K562 (cell line): ENCODE data around the gene SEPTIN14. TPM values are rescaled to one million over a fixed set of nuclear protein-coding genes. Genes with fewer than 3 reads are reported as not detected.

Source experiments
- ATAC-seq: fragments of 200-7000 bp; cut with Tn5 transposase; 3 replicates; pipeline ENCODE4 v1.9.1; 2020; ENCODE audit warnings: moderate library complexity
- BruUV-seq: library from RNA; stranded (reverse); fragments of 400-500 nt; replicated peaks from 2 replicates; lab custom pipeline; 2021; lab: Mats Ljungman, UMichigan
- CTCF ChIA-PET: fragments of 300-600 bp; formaldehyde crosslinking; extraction: SDS; loops from one replicate; lab custom pipeline; 2021; ENCODE audit warnings: low intra/inter-chr PET ratio; lab: Yijun Ruan, JAX
- POLR2A ChIA-PET: fragments of 300-600, 350-650 bp; sonication (Branson Sonifier 250); formaldehyde crosslinking; extraction: SDS; loops from one replicate; lab custom pipeline; 2021; ENCODE audit warnings: antibody characterized with exemption, inconsistent platforms; lab: Yijun Ruan, JAX
- DNase-seq, 4 experiments: peaks; one replicate each; pipeline versions ENCODE4 v3.0.0 to v3.0.0-alpha.2; 2011 to 2018; ENCODE audit warnings: low spot score in 3 of 4, mixed read lengths in 3 of 4; ENCODE audit errors: extremely low read depth in 1 of 4
- FAIRE-seq: peaks from 2 replicates; lab custom pipeline; 2011; peaks lifted over from hg19 to GRCh38; lab: Jason Lieb, UNC
- H2AFZ ChIP-seq: 2 replicates; pipeline ENCODE4 v1.6.0; 2011; ENCODE audit warnings: low read depth, low read length, control low read depth, inconsistent platforms
- H3K27ac ChIP-seq: fragments of 200-600 bp; 3 replicates; pipeline ENCODE4 v1.8.0; 2011; ENCODE audit warnings: low read depth, mild to moderate bottlenecking, control low read depth, inconsistent platforms, low read length, moderate library complexity, mixed read lengths; ENCODE audit errors: extremely low read depth
- H3K27me3 ChIP-seq, 2 experiments: fragments of 300-600 bp in 1 of 2; 2 replicates in 1 of 2; 3 replicates in 1 of 2; pipeline versions ENCODE4 v1.6.0 to v1.8.0; 2011; ENCODE audit warnings: inconsistent platforms in 2 of 2, low read length in 2 of 2, mild to moderate bottlenecking in 1 of 2, mixed read lengths in 1 of 2, moderate library complexity in 1 of 2; ENCODE audit not compliant: control insufficient read depth in 2 of 2, insufficient read depth in 2 of 2
- H3K36me3 ChIP-seq: fragments of 300-600 bp; 3 replicates; pipeline ENCODE4 v1.8.0; 2011; ENCODE audit warnings: mild to moderate bottlenecking, low read length, inconsistent platforms; ENCODE audit not compliant: control insufficient read depth, insufficient read depth
- H3K4me1 ChIP-seq, 2 experiments: fragments of 200-600 bp in 1 of 2; replicated peaks in 1 of 2; 2 replicates in 1 of 2; 3 replicates in 1 of 2; pipeline versions ENCODE4 v1.5.1 to v1.8.0; 2011; ENCODE audit warnings: inconsistent platforms in 2 of 2, low read length in 2 of 2, mild to moderate bottlenecking in 1 of 2, mixed read lengths in 1 of 2, moderate library complexity in 1 of 2; ENCODE audit not compliant: control insufficient read depth in 2 of 2, insufficient read depth in 2 of 2
- H3K4me2 ChIP-seq: 2 replicates; pipeline ENCODE4 v1.6.1; 2011; ENCODE audit warnings: low read length, control low read depth, inconsistent platforms, mixed read lengths; ENCODE audit not compliant: insufficient read depth
- H3K4me3 ChIP-seq: fragments of 200-600 bp; sonication (generic), shearing (Covaris generic); 2 replicates; pipeline ENCODE4 v1.5.1; 2016; ENCODE audit warnings: control low read depth, inconsistent platforms
- H3K79me2 ChIP-seq: fragments of 200-600 bp; 3 replicates; pipeline ENCODE4 v1.8.0; 2011; ENCODE audit warnings: low read length, inconsistent platforms; ENCODE audit not compliant: control insufficient read depth, insufficient read depth
- H3K9ac ChIP-seq, 2 experiments: 2 replicates each; pipeline versions ENCODE4 v1.6.0 to v1.6.1; 2011; ENCODE audit warnings: low read depth in 2 of 2, low read length in 2 of 2, control low read depth in 1 of 2, inconsistent platforms in 1 of 2, mild to moderate bottlenecking in 1 of 2, mixed read lengths in 1 of 2; ENCODE audit not compliant: insufficient read depth in 1 of 2
- H3K9me1 ChIP-seq: one replicate; pipeline ENCODE4 v1.6.0; 2011; ENCODE audit warnings: inconsistent platforms, mild to moderate bottlenecking, low read length, moderate library complexity; ENCODE audit not compliant: control insufficient read depth, insufficient read depth
- H3K9me3 ChIP-seq: replicated peaks from 2 replicates; pipeline ENCODE4 v1.5.1; 2011; ENCODE audit warnings: low read depth, low read length, inconsistent platforms; ENCODE audit not compliant: control insufficient read depth, insufficient read depth
- H4K20me1 ChIP-seq: replicated peaks from 2 replicates; pipeline ENCODE4 v1.6.1; 2011; ENCODE audit warnings: low read length, inconsistent platforms, mixed read lengths; ENCODE audit not compliant: control insufficient read depth, insufficient read depth
- CEBPG ChIP-seq, 3 experiments: fragments of 200-800 bp in 1 of 3; sonication (Bioruptor generic) in 1 of 3; sonication (generic) in 1 of 3; formaldehyde crosslinking in 1 of 3; IDR thresholded peaks in 2 of 3; conservative IDR thresholded peaks in 1 of 3; 2 replicates each; pipeline versions ENCODE4 v1.6.1 to v1.8.0; 2016 to 2022; ENCODE audit warnings: missing compliant biosample characterization in 2 of 3, missing genetic modification characterization in 2 of 3, mild to moderate bottlenecking in 1 of 3, missing genetic modification reagents in 1 of 3
- CREB3 ChIP-seq: fragments of 450-650 bp; conservative IDR thresholded peaks from 2 replicates; pipeline ENCODE4 v1.6.1; 2016; ENCODE audit warnings: missing genetic modification characterization, low read depth, mild to moderate bottlenecking, missing compliant biosample characterization, moderate library complexity
- E2F5 ChIP-seq: sonication (generic); formaldehyde crosslinking; IDR thresholded peaks from 2 replicates; pipeline ENCODE4 v1.8.0; 2022; ENCODE audit warnings: mild to moderate bottlenecking, missing genetic modification reagents
- HNRNPH1 ChIP-seq: fragments of 200-400 bp; formaldehyde crosslinking; optimal IDR thresholded peaks from 2 replicates; pipeline ENCODE3; 2017; ENCODE audit warnings: low read depth, mild to moderate bottlenecking, low read length, moderate library complexity
- ID3 ChIP-seq, 2 experiments: fragments of 250-450 bp in 1 of 2; fragments of 450-650 bp in 1 of 2; sonication (Bioruptor Pico) in 1 of 2; IDR thresholded peaks; 2 replicates each; pipeline versions ENCODE4 v1.6.1 to v1.8.0; 2016 to 2021; ENCODE audit warnings: mild to moderate bottlenecking in 2 of 2, moderate library complexity in 2 of 2, missing compliant biosample characterization in 1 of 2, missing genetic modification characterization in 1 of 2
- IRF1 ChIP-seq: sonication (generic); formaldehyde crosslinking; IDR thresholded peaks from 2 replicates; pipeline ENCODE4 v1.8.0; 2022; ENCODE audit warnings: missing genetic modification reagents, mild to moderate bottlenecking, borderline replicate concordance
- KDM2B ChIP-seq: fragments of 250-450 bp; sonication (Bioruptor Pico); IDR thresholded peaks from 2 replicates; pipeline ENCODE4 v1.8.0; 2021; ENCODE audit warnings: mild to moderate bottlenecking, moderate library complexity
- KLF1 ChIP-seq: fragments of 450-650 bp; IDR thresholded peaks from 2 replicates; pipeline ENCODE4 v1.6.1; 2016; ENCODE audit warnings: missing genetic modification characterization, missing compliant biosample characterization
- TRIM25 ChIP-seq: fragments of 450-650 bp; IDR thresholded peaks from 2 replicates; pipeline ENCODE4 v1.7.0; 2016; ENCODE audit warnings: borderline replicate concordance
- ZBTB17 ChIP-seq: fragments of 450-650 bp; formaldehyde crosslinking; IDR thresholded peaks from 2 replicates; pipeline ENCODE4 v1.4.0; 2020; ENCODE audit warnings: mild to moderate bottlenecking
- ZNF354B ChIP-seq: fragments of 250-450 bp; sonication (Bioruptor Pico); IDR thresholded peaks from 2 replicates; pipeline ENCODE4 v1.4.0; 2020
- ZZZ3 ChIP-seq: fragments of 450-650 bp; IDR thresholded peaks from 2 replicates; pipeline ENCODE4 v1.6.1; 2016; ENCODE audit warnings: antibody characterized with exemption, mild to moderate bottlenecking, moderate library complexity
- WGBS: fragments of 100-300 bp; shearing (Covaris generic); methylation state at CpG from one replicate; pipeline ENCODE4 v1.1.6; 2016; ENCODE audit warnings: low coverage, mixed read lengths; ENCODE audit not compliant: insufficient coverage; ENCODE audit errors: missing lambda C conversion rate; 5-methylcytosine and 5-hydroxymethylcytosine counted together
- in situ Hi-C: fragments of 300-500 bp; cut with MboI; formaldehyde crosslinking; loops from 4 replicates; pipeline ENCODE4 v1.15.0; 2018; ENCODE audit warnings: inconsistent platforms, mixed read lengths
- intact Hi-C: fragments of 100-400 bp; cut with micrococcal nuclease; formaldehyde crosslinking; loops from 2 replicates; pipeline ENCODE4 v1.14.2; 2022
- polyA plus RNA-seq, 8 experiments: library from polyadenylated mRNA; depleted of rRNA in 4 of 8; stranded (reverse) in 5 of 8; unstranded in 3 of 8; fragments of >200 nt; fragmentation: Nextera tagmentation in 2 of 8; fragmentation: Illumina TruSeq in 1 of 8; extraction: Ambion mirVana in 2 of 8; extraction: Trizol in 1 of 8; gene quantifications; 2 replicates each; pipeline versions ENCODE4 v1.2.1 to v1.2.3, GENCODE V29; 2011 to 2014; ENCODE audit warnings: inconsistent platforms in 1 of 8, missing spikeins in 1 of 8
- total RNA-seq, 7 experiments: library from RNA; depleted of rRNA in 6 of 7; stranded (reverse); fragments of >200 nt in 6 of 7; fragmentation: Illumina TruSeq in 2 of 7; extraction: Trizol in 2 of 7; gene quantifications; 2 replicates each; pipeline versions ENCODE4 v1.2.1 to v1.2.3, GENCODE V29; 2011 to 2021; ENCODE audit warnings: low replicate concordance in 1 of 7

SEPTIN14 gene
- total and polyA plus RNA-seq, 9 of the 15 experiments (the other 6 are each of a cell fraction or from before 2014, with no cell fraction given): 0.04 to 0.10 (median 0.04) TPM; not detected in 1

- Histone ChIP-seq H2AFZ (no peak overlapping the region), H3K27me3 (no peaks in the 10 kb centered on the region; a peak in 1 of 5 replicates), H3K4me3 (no peak overlapping the region), H3K9me3 (no peaks in the 10 kb centered on the region), H3K79me2 (no peaks in the 10 kb centered on the region), H3K4me1 (no peaks in the 10 kb centered on the region), H3K9me1 (no peaks in the 10 kb centered on the region), H3K36me3 (no peaks in the 10 kb centered on the region), H4K20me1 (no peaks in the 10 kb centered on the region), H3K27ac (no peak overlapping the region), H3K4me2 (no peak overlapping the region), H3K9ac (no peak overlapping the region)
- in situ Hi-C loops (no loop called here), intact Hi-C loops (no loop called here)
- no peak for ATAC-seq
- BruUV-seq: no TSS peak
- CTCF ChIA-PET: no interaction called here
- DNase-seq: no peak
- WGBS: 0% methylated on average over 2 of the region's 2 CpGs
- no peak for FAIRE-seq
- TF ChIP-seq HNRNPH1: no peak
- TF ChIP-seq TRIM25: no peak
- TF ChIP-seq IRF1 (CRISPR knock-in tag): no peak
- no peak for TF ChIP-seq KLF1 (tag)
- no peak for TF ChIP-seq E2F5 (CRISPR knock-in tag)
- no peak for TF ChIP-seq ID3 (CRISPR knock-in tag; IDR thresholded peaks at IDR 0.05)
- TF ChIP-seq ID3 (tag; IDR thresholded peaks at IDR 0.05): no peak
- TF ChIP-seq ZZZ3: no peak
- TF ChIP-seq ZNF354B: no peak
- no peak for TF ChIP-seq CEBPG (CRISPR knock-in tag; IDR thresholded peaks at IDR 0.05)
- no peak for TF ChIP-seq CEBPG (tag; conservative IDR thresholded peaks at IDR 0.05 in 1 of 2, IDR thresholded peaks at IDR 0.05 in 1 of 2)
- TF ChIP-seq ZBTB17: no peak
- TF ChIP-seq CREB3 (tag): no peak
- no peak for TF ChIP-seq KDM2B (CRISPR knock-in tag)
- POLR2A ChIA-PET: no interaction called here
Measured at GRCh38 chr7:55818686-55819085, 43.9 kb downstream of the SEPTIN14 start.
